ENCODE results near the gene MARCHF6. TPM values are rescaled to one million over a fixed set of nuclear protein-coding genes. Genes with fewer than 3 reads are reported as not detected.

The MARCHF6 gene
- total and polyA plus RNA-seq, 9 of the 15 experiments (the other 6 are each of a cell fraction or from before 2014, with no cell fraction given): 74.1 to 456 (median 116) TPM

- TF ChIP-seq SRSF3 (IDR thresholded peaks at IDR 0.05; ENCODE audit: insufficient read depth, low read length) (no peak), CBX3 (IDR thresholded peaks at IDR 0.05; ENCODE audit: borderline replicate concordance in 1 of 2, low read length in 2 of 2) (peak in 1 of 2 experiments; percentile 62; a peak in 2 of 3 replicates), ZNF121 (CRISPR knock-in tag; conservative IDR thresholded peaks at IDR 0.05) (no peak; the same call in 1 of the 2 replicates), PHB2 (IDR thresholded peaks at IDR 0.05; ENCODE audit: low read depth) (no peak; the same call in 1 of the 2 replicates), GATAD2A (IDR thresholded peaks at IDR 0.05) (peak; percentile 96; the same call in 1 of the 2 replicates), KLF16 (IDR thresholded peaks at IDR 0.05) (peak; percentile 38; the same call in 1 of the 2 replicates), SMARCA5 (IDR thresholded peaks at IDR 0.05) (no peak), BRD9 (IDR thresholded peaks at IDR 0.05; ENCODE audit: low read depth, partially characterized antibody) (no peak), ATF7 (IDR thresholded peaks at IDR 0.05) (peak; percentile 37; the same call in 1 of the 2 replicates), IFI16 (CRISPR knock-in tag; IDR thresholded peaks at IDR 0.05) (peak; percentile 90), PTBP1 (IDR thresholded peaks at IDR 0.05; ENCODE audit: low read depth, low read length) (no peak), IRF1 (CRISPR knock-in tag; IDR thresholded peaks at IDR 0.05; ENCODE audit: borderline replicate concordance) (no peak), PTTG1 (tag; IDR thresholded peaks at IDR 0.05; ENCODE audit: low read depth) (peak; percentile 76; the same call in 1 of the 2 replicates), ZNF311 (CRISPR knock-in tag; IDR thresholded peaks at IDR 0.05) (peak; percentile 95), ZNF780A (CRISPR knock-in tag; IDR thresholded peaks at IDR 0.05) (no peak), ZNF444 (CRISPR knock-in tag; IDR thresholded peaks at IDR 0.05) (peak; percentile 80), SMAD1 (IDR thresholded peaks at IDR 0.05; ENCODE audit: low read depth, low read length, partially characterized antibody) (no peak), CLOCK (CRISPR knock-in tag; IDR thresholded peaks at IDR 0.05; ENCODE audit: borderline replicate concordance) (peak; percentile 77), ID3 (CRISPR knock-in tag; IDR thresholded peaks at IDR 0.05) (no peak), ID3 (tag; IDR thresholded peaks at IDR 0.05) (peak; percentile 92), ZNF589 (CRISPR knock-in tag; IDR thresholded peaks at IDR 0.05; ENCODE audit: low read depth) (peak; percentile 90), ZNF778 (CRISPR knock-in tag; IDR thresholded peaks at IDR 0.05) (no peak), RBM14 (IDR thresholded peaks at IDR 0.05; ENCODE audit: borderline replicate concordance, insufficient read depth, low read depth, low read length) (no peak), DDX20 (tag; IDR thresholded peaks at IDR 0.05; ENCODE audit: low read depth) (peak; percentile 69; the same call in 1 of the 2 replicates)
These were observed 49.8 kb upstream of the MARCHF6 start (continued) for GRCh38 chr5:10303699-10304170.
